GM19240 (cell line): ENCODE results near the gene DTHD1.

Experiments used
- DNase-seq: peaks from one replicate; pipeline ENCODE4 v3.0.0; 2011; ENCODE audit warnings: low spot score; ENCODE audit not compliant: insufficient read length

Gene DTHD1

GRCh38 chr4:36269533-36270173, 11.8 kb upstream of the DTHD1 start:
- no peak for DNase-seq

GRCh38 chr4:36273276-36273675, 8.1 kb upstream of the DTHD1 start:
- no peak for DNase-seq

GRCh38 chr4:36274158-36274557, 7.3 kb upstream of the DTHD1 start:
- DNase-seq = no peak

- no peak for DNase-seq
These were observed 3.9 kb upstream of the DTHD1 start for GRCh38 chr4:36277533-36277932.

- no peak for DNase-seq
These were observed 2.6 kb upstream of the DTHD1 start for GRCh38 chr4:36278789-36279188.

- DNase-seq = no peak
These were observed 861 bp upstream of the DTHD1 start for GRCh38 chr4:36280555-36280954.

GRCh38 chr4:36282503-36283030, 1.2 kb downstream of the DTHD1 start:
- no peak for DNase-seq

- DNase-seq = no peak
These were observed 2.6 kb downstream of the DTHD1 start for GRCh38 chr4:36283912-36284465.

GRCh38 chr4:36285784-36286480, 4.5 kb downstream of the DTHD1 start:
- DNase-seq = peak; percentile 29

GRCh38 chr4:36286481-36286871, 5.1 kb downstream of the DTHD1 start:
- DNase-seq = no peak

GRCh38 chr4:36288731-36289426, 7.5 kb downstream of the DTHD1 start:
- DNase-seq = no peak

- DNase-seq = no peak
These were observed 9.2 kb downstream of the DTHD1 start for GRCh38 chr4:36290641-36291040.

GRCh38 chr4:36292556-36293188, 11.3 kb downstream of the DTHD1 start:
- DNase-seq = no peak

- no peak for DNase-seq
These were observed 19.7 kb downstream of the DTHD1 start for GRCh38 chr4:36301127-36301526.

- no peak for DNase-seq
These were observed 22.2 kb downstream of the DTHD1 start for GRCh38 chr4:36303426-36304137.

GRCh38 chr4:36304138-36304681, 22.8 kb downstream of the DTHD1 start:
- DNase-seq = no peak

- DNase-seq = no peak
These were observed 26.7 kb downstream of the DTHD1 start for GRCh38 chr4:36308150-36308549.

GRCh38 chr4:36310216-36310615, 28.8 kb downstream of the DTHD1 start:
- DNase-seq = no peak

GRCh38 chr4:36310793-36311192, 29.4 kb downstream of the DTHD1 start:
- no peak for DNase-seq

- DNase-seq = no peak
These were observed 31.1 kb downstream of the DTHD1 start for GRCh38 chr4:36312511-36312910.

GRCh38 chr4:36313301-36313700, 31.9 kb downstream of the DTHD1 start:
- DNase-seq = no peak
